Putamen (tissue), 1 donor: ENCODE data around the gene KIAA1549.
"Not testable (repeated sequence)": the region's sequence is repeated elsewhere in the genome, so short reads cannot be mapped to it uniquely, and the experiment has no call there.

Experiments used
- DNase-seq: peaks from one replicate; pipeline ENCODE4 v3.0.0-alpha.2; 2016; ENCODE audit warnings: low spot score

Gene KIAA1549

GRCh38 chr7:138981332-138982203 lies at the start of gene KIAA1549:
TSS of gene KIAA1549 (minus strand) at chr7:138981389. CDS start at chr7:138981269, 120 bp downstream.
- DNase-seq = no peak

DNA sequence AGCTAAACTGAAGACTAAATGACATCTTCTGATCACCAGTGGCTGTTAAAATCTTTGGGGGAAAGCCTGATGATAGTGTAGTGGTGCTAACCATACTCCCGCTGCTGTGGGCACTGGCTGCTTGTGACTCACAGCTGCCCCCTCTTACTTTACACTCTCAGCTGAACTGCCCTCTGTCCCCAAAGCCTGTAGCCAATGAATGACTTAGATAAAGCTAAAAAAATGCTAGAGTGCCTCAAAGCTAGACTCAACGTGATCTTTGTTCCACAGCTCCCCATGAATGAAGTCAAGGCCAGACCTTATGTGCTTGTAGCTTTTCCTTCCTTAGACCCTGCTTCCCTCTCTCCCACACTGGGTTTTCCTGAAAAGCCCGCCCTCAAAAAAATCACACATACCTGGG lies 48.2 kb upstream of the KIAA1549 start:
- no peak for DNase-seq

DNA sequence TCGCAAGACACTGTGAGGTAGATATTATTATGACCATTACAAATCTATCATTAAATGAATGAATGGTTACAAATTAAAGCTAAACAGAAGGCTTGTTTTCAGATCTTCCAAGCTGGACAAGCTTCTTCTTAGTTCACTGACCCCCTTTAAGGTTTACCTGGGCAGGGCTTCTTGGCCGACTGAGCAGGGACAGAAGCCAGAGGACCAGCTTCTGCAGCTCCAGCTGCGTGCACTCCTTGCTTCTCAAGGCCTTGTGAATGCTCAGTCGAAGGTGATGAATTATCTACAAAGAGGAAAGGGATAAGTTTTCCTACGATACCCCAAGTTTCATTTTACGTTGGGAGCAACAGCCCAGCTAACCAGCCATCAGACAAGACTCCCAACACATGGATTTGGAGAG lies 45.4 kb upstream of the KIAA1549 start:
- no peak for DNase-seq

DNA sequence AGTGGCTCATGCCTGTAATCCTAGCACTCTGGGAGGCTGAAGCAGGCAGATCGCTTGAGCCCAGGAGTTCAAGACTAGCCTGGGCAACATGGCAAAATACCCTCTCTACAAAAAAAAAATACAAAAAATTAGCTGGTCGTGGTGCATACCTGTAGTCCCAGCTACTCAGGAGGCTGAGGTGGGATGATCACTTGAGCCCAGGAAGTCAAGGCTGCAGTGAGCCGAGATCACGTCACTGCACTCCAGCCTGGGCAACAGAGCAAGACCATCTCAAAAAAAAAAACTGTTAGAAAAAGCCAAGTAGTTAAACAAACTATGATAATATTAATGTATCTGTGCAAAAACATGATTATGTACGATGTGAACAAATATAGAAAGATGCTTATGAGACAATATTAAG lies 44.7 kb upstream of the KIAA1549 start:
- not testable (repeated sequence) for DNase-seq

- no peak for DNase-seq
Observed at GRCh38 chr7:139023076-139023475, 41.9 kb upstream of the KIAA1549 start.

DNA sequence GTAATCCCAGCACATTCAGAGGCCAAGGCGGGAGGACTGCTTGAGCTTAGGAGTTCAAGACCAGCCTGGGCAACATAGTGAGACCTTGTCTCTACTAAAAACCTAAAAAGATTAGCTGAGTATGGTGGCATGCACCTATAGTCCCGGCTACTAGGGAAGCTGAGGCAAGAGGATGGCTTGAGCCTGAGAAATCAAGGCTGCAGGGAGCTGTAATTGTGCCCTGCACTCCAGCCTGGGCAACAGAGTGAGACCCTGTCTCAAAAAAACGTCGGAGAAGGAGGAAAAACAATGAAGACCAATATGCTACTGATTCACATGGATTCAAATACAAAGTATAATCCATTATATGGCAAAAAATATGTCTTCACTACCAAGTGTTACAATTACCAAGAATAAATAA lies 41.1 kb upstream of the KIAA1549 start:
- DNase-seq = no peak

GRCh38 chr7:139018910-139019309 lies 37.7 kb upstream of the KIAA1549 start:
- no peak for DNase-seq

GRCh38 chr7:139016931-139017511 lies 35.8 kb upstream of the KIAA1549 start:
- DNase-seq = peak; percentile 50

GRCh38 chr7:139011373-139011772 lies 30.2 kb upstream of the KIAA1549 start:
- DNase-seq = no peak

DNA sequence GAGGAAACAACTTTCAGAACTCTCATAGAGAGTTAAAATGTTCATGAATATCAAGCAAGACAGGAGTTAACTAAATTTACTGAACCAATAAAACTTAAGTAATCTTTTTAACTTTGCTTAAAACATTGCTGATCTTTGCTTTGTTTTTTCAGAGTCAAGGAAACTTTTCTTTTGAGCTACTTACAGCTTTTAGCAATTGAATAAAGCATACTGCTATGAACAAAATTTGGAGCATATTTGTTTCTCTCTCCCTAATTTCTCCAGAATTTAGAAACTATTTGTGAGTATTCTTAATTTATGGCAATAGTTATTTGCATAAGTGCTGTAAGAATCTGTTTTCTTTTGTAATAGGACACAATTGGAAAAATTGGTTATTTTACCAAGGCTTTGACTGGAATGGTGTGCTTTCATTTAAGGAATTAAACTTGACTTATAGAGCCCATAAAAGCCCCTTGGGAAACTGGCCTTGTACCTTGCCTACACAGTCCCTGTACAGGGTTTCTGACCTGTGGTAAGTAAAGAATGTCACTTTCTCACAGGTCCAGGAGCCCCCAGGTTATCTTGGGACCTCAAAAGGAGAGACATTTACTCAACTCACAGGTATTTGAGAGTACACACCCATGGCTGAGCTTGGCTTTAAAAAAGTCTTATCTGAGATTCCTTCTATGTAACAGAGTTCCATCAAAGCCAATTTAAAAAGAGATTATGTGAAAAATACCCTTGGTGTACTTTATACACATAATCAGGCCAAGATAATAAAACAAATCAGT lies 23.3 kb upstream of the KIAA1549 start:
- DNase-seq = no peak

- no peak for DNase-seq
Observed at GRCh38 chr7:138999414-138999813, 18.2 kb upstream of the KIAA1549 start.

- no peak for DNase-seq
Observed at GRCh38 chr7:138992052-138992531, 10.9 kb upstream of the KIAA1549 start.

- no peak for DNase-seq
Observed at GRCh38 chr7:138987686-138988085, 6.5 kb upstream of the KIAA1549 start.

- DNase-seq = no peak
Observed at GRCh38 chr7:138982204-138982623, 1.0 kb upstream of the KIAA1549 start.

DNA sequence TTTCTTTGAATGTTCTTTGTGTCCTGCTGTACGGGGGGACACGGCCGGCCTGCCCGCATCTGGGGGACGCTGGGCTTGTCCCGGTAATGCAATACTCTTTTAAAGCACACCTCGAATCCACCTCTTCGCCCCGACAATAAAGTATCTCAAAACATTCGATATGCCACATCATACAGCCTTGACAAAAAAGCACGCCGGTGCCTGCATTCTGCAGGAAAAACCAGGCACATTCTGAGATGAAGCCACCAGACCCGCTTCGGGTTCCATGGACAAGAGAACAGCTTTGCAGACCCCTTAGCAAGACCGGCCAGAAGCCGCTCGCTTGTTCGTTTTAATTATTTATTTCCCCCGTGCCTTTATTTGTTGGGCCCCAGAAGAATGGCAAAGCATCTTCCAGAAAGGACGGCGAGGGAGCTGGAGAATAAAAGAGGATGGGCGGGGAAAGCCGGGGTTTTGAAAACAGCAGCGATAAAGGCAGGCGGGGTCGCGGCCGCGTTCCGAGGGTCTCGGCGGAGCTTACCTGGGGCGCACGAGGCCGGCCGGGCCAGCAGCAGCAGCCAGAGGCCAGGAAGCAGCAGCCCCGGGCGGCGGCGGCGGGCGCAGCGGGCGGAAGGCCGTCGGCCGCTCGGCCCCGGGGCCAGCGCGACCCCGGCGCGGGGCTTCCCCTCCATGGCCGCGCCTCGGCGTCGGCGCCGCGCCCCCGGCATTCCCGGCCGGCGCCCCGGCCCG lies 462 bp downstream of the KIAA1549 start:
- no peak for DNase-seq

DNA sequence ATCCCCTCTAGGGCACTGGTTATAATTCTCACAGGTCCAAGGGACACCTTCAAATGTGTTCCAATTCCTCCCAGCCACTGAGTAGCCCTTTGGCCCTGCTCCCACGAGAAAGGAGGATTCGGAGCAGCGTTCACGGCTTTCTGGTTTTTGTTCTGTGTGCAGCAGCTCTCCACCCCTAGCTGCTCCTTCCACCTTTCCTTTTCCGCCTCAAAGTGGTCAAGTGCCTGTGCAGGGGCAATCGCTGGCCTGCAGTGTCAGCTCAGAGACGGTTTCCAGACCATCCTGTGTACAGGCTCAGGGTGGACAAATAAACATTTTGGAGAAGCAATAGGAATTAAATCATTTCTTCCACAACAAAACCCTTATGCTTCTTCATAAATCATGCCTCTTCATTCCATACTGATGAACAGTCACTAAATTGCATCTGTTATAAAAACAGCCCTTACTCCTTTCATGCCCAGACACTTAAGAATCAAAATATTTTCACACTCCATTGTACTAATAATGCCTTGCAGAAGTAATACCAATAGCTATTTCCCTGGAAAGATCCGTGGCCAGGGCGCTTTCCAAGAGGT lies 1.1 kb downstream of the KIAA1549 start:
- DNase-seq = no peak

DNA sequence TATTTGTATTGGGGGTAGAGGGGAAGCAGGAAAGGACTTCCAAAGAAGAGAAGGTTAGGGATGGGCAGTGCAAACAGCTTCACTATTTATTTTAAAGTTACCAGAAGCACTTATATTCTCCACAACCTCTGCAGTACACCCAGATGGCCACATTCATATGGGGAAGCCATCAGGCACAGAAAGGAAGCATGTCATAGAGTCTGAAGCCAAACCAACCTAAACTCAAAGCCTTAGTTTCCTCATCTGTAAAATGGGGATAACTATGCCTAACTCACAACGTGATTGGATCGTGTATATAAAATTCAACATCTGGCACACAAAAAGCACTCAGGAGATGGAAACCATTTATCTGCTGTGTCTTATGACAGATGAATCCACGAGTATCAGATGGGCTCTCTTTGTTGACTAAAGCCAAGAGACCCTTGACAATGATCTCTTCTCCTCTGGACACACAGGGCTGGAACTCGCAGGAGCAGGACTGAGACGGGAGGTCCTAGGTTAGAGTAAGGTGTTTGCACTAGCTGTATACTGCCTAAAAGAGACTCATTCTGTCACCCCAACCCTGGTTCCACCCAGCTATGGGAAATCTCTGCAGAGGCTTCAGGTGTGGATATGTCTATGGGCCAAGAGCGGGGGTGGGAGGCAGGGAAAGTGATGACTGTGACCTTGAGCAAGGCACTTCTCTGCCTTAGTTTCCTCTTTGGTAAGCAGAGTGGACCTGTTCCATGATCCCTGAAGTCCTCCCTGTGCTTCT lies 1.8 kb downstream of the KIAA1549 start:
- DNase-seq = no peak

DNA sequence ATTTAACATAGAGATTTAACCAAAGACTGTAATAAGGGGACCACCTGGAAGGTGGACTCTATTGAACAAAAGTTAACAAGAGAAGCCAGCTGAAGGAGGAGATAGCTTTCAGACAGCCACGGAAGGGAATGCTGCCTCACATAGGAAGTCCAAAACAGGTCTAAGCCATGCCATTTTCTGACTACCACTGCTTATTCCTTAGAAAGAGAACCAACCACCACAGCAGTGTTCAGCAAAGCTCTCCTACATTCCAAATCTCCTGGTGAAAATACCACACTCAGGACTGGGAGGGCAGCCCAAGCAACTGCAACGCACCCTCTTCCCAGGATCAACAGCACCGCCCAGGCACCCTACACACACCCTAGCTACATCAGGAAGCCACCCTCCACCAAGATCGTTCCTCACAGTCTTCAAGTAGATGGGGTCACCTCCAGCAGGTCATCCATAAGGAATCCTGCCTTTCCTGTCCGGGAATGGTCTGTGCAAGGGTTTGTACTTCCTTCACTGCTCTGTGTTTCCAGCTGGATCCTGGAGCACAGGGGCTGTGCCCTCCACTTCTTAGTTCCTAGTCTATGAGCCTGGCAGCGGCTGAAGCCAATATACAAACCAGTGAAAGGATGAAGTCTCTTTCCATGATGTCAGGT lies 2.5 kb downstream of the KIAA1549 start:
- DNase-seq = no peak

DNA sequence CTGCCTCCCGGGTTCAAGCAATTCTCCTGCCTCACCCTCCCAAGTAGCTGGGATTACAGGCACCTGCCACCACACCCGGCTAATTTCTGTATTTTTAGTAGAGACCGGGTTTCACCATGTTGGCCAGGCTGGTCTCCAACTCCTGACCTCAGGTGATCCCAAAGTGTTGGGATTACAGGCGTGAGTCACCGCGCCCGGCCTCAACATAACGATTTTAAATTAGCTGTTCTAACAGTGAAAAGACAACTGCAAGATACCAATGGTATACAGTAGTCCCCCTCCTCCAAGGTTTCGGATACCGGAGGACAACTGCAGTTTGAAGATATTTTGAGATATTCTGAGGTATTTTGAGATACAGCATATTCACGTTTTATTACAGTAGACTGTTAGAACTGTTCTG lies 5.0 kb downstream of the KIAA1549 start:
- not testable (repeated sequence) for DNase-seq
